Amniotic epithelial cell (primary cell): Measurements from ENCODE around the gene KCNE2.
"Not testable (repeated sequence)": the region's sequence is repeated elsewhere in the genome, so short reads cannot be mapped to it uniquely, and the experiment has no call there.

Experiments
- DNase-seq: peaks from one replicate; pipeline ENCODE4 v3.0.0-alpha.2; 2010; ENCODE audit warnings: low read depth

KCNE2 gene

GRCh38 chr21:34407294-34407693, 43.5 kb downstream of the KCNE2 start:
- DNase-seq, result not testable (repeated sequence)

GRCh38 chr21:34417448-34418077, 53.8 kb downstream of the KCNE2 start:
- not testable (repeated sequence) for DNase-seq
